Muscle of arm (tissue), 12 donors: Measurements from ENCODE around the gene PRSS23. TPM values are rescaled to one million over a fixed set of nuclear protein-coding genes. Genes with fewer than 3 reads are reported as not detected.
"Not testable (repeated sequence)": the region's sequence is repeated elsewhere in the genome, so short reads cannot be mapped to it uniquely, and the experiment has no call there.

Source experiments
- DNase-seq: peaks from one replicate; pipeline ENCODE4 v3.0.0-alpha.2; 2013
- polyA plus RNA-seq, 12 donors: library from polyadenylated mRNA; unstranded; fragments of 120-200 nt; gene quantifications; one replicate each; pipeline ENCODE4 v1.2.1, GENCODE V29; 2013; ENCODE audit not compliant: insufficient read length in 12 of 12

Gene PRSS23
- polyA plus RNA-seq, 12 donors, result 17.1 to 47.9 (median 22.5) TPM; not detected in 1

- DNase-seq, result no peak
Measured at GRCh38 chr11:86811637-86812321, 11.4 kb downstream of the PRSS23 start.

DNA sequence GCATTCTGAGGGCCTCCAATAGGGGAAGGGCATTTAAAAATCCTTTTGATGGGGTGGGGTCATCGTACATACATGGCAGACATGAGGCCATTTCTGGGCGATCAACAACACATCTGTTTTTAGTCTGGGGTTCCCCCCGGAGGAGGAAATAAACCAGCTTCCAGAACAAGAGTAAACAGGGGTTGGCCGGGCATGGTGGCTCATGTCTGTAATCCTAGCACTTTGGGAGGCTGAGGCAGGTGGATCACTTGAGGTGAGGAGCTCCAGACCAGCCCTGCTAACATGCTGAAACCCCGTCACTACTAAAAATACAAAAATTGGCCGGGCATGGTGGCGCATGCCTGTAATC is 12.0 kb downstream of the PRSS23 start:
- DNase-seq, result no peak

DNA sequence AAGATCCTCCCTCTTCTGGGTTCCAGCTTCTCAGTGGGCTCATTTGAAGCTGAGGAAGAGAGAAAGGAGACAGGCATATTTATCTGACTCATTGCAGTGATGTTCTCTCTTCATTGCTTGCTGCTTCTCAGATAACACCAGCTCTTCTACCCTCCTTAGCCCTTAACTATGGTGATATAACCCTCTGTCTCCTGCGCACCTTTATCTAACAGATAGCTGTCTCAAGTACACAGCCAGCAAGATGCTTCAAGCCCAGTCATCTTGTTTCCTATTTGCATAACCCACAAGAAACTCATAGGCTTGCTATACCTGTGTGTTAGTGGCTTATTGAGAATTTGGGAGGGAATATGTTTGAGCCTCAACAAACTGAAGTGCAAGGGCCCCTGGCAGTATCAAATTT is 12.6 kb downstream of the PRSS23 start:
- DNase-seq, result no peak

GRCh38 chr11:86814775-86815174 is 14.4 kb downstream of the PRSS23 start:
- no peak for DNase-seq

GRCh38 chr11:86815726-86816125 is 15.4 kb downstream of the PRSS23 start:
- DNase-seq, result no peak

- DNase-seq, result no peak
Measured at GRCh38 chr11:86816251-86816726, 15.9 kb downstream of the PRSS23 start.

GRCh38 chr11:86818462-86819192 is 18.3 kb downstream of the PRSS23 start:
- DNase-seq, result peak; percentile 83

DNA sequence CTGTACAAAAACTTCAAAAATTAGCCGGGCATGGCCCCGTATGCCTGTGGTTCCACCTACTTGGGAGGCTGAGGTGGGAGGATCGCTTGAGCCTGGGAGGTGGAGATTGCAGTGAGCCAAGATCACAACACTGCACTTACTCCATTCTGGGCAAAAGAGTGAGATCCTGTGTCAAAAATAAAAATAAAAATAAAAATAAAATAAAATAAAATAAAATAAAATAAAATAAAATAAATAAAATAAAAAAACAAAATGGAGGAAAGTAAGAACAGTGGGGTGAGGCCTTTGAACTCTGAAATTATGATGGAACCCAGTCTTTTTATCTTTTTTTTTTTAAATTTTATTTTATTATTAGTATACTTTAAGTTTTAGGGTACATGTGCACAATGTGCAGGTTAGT is 23.8 kb downstream of the PRSS23 start:
- DNase-seq, result not testable (repeated sequence)

GRCh38 chr11:86834376-86834775 is 34.0 kb downstream of the PRSS23 start:
- DNase-seq, result not testable (repeated sequence)

- not testable (repeated sequence) for DNase-seq
Measured at GRCh38 chr11:86844762-86845508, 44.6 kb downstream of the PRSS23 start.

DNA sequence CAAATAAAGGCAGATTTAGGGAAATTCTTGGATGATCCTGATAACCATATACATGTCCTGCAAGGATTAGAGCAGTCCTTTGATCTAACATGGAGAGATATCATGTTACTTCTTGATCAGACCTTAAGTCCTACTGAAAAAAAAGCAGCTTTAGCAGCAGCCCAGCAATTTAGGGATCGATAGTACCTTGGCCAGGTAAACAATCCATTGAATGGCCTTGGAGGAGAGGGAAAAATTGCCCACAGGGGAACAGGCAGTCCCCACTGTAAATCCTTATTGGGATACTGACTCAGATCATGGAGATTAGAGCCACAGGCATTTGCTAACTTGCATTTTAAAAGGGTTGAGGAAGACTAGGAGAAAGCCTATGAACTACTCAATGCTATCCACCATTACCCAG is 47.8 kb downstream of the PRSS23 start:
- DNase-seq, result no peak

- DNase-seq, result no peak
Measured at GRCh38 chr11:86849679-86850078, 49.3 kb downstream of the PRSS23 start.

Other genes with a start within 250 kb of the PRSS23 start
- gene ME3, start 127.9 kb upstream of the PRSS23 start, polyA plus RNA-seq, result 10 to 100 TPM in 2 of 12 donors, 1 to 10 TPM in 9, not detected in 1; 5.7 to 15.6 (median 8.1) TPM
- gene FZD4, start 154.9 kb downstream of the PRSS23 start, polyA plus RNA-seq, result 10 to 100 TPM; 28.0 to 56.0 (median 36.0) TPM
- 10 to 100 TPM in 11 of 12 donors, not detected in 1; 10.3 to 25.1 (median 17.1) TPM for gene TMEM135, start 237.4 kb downstream of the PRSS23 start, polyA plus RNA-seq